GM19035 (cell line): Measurements from ENCODE around the gene NRG3.
"Not testable (repeated sequence)": the region's sequence is repeated elsewhere in the genome, so short reads cannot be mapped to it uniquely, and the experiment has no call there.

Source experiments
- ATAC-seq: cut with Tn5 transposase; IDR thresholded peaks from one replicate; pipeline ENCODE4 v1.9.1; 2021; ENCODE audit not compliant: unreplicated experiment

The NRG3 gene

DNA sequence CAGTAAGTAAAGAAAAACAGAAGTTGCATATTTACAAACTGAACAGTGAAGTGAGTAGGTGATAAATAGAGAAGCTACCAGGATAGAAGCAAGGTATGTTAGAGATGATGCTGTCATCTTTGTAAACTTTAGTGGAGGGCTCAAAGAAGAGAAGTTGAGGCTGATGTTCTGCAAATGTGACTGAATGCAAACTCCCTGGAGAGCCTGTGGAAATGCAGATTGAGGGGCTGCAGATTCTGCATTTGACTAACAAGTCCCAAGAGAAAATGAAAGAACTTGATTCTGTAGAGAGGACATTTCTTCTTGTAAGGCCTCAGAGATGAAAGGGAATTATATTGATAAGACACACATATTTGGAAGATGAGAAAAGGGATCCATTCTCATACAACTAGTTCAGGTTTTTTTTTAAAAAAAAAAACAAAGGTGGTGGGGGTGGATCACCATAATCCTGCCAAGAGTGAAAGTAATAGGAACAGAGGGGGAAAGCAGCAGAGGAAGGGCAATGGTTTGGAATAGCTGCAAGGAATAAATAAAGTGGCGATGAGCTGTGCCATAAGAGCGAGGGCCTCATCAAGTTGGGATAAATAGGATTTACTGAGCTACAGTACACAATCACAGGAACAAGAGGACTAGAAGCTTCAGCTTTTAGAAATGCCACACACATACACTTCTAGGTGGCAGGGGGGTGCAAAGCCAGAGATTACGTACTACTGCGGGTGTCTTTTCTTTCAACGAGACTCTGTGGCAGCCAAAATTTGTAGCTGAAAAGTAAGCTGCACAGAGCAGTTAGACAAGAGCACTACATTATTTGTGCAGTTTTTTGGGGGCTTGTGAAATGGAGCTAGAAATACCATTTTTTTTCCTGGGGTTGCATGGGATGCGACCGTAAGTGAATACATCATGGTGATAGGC is 778.5 kb downstream of the NRG3 start:
- no peak for ATAC-seq

DNA sequence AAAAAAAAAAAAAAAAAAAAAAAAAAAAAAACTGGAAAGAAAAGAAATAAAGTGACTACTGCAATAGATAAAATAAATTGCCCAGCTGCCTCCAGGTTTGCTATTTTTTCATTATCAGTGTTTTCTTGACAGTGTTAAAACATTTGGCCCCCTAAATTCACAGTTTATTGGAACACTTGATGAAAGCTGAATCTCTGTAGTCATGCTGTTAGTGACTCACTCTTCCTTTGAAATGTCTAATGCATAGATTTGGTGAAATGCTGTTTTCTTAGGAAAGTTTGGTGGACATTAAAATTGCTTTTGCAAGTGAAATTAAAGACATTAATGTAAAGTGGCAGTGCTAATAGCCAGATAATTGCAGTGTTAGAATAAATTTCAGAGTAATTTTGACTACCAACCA is 785.2 kb downstream of the NRG3 start:
- ATAC-seq: no peak

DNA sequence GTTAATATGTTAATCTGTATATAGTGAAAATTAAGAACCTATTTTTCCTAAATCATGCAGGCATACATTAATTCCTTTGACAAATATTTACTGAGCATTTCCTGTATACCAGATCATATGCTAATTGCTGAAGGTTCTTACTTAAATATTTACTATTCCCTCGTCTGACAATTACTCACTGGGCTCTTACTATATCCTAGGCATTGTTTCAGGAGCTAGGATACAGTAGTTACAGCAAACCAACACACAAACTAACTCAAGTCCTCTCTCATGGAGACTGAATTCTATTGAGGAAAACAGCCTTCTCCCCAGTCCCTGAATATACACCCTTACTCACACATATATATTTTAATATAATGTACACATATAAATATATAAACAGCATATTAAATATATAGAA is 786.0 kb downstream of the NRG3 start:
- no peak for ATAC-seq

DNA sequence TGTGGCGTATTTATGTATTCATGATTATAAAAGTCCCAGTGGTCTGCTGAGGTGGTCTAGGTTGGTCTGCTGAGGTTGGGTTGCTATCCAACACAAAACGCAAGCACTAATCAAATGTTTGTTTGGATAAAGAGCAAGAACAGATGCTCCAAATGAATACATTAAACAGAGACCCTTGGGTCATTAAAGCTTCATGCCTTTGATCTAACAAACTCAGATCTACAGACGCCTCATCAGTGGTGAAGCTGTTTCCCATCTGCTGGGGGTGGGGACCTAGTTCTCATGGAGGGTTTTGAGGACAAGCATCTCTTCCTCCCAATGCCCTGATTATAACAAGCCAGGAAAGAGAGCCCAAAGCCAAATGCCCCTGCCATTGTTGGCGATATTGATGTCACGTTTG is 786.7 kb downstream of the NRG3 start:
- ATAC-seq: no peak

DNA sequence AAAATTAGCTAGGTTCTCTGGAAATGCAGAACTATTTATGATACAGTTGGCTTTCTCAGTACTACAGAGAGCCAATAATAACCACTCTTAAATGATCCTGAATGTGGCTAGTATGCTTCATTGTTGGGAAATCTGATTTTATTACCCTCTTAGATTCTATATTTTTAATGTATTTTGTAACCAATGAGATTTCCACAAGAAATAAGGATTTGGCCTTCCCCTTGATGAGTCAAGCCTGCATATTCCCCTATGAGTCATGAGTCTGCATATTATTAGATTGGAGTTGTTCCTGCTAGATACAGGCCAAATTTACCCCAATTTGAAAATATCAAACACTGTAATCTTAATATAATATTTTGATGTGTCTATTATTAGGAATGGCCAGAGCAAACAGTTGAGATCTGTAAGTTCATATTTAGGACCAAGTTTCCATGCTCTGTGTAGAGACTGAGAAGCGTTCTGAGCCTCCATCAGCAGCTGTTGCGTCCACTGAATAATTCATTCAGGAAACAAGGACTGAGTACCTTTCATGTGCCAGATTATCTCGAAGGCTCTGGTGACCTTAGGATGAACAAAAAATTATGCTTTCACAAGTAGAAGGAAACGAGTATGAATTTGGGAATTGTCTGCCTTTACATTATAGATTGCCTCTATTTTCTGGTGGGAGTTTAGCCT is 793.4 kb downstream of the NRG3 start:
- no peak for ATAC-seq

DNA sequence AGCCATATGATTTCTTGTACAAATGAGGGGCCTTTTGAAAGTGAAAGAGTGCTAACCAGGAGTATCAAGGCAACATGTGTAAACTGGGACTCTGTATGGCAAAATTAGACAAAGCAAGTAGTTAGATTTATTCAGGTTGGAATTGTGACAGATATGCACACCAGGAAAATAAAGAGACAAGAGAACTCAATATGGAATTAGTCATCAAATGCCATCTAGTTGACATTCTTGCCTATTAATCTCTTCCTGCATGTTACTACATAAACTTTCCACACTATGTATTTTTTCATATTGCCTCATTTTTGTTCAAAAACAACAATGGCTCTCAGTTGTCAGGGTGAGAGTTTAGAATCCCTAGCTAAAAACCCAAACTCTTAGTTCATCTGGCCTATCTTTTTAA is 799.0 kb downstream of the NRG3 start:
- no peak for ATAC-seq

DNA sequence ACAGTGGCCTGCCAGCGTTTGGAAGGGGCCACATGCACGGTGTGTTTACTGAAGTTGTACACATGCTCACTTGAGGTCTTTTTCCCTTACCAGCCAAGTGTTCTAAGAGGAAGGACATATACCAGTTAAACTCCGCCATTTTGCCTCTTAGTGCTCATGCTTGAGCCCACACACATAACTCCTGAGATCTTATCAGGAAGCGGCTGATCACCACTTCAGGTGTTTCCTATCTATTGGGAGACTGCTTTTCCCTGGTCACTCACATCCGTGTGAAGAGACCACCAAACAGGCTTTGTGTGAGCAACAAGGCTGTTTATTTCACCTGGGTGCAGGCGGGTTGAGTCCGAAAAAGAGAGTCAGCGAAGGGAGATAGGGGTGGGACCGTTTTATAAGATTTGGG is 802.9 kb downstream of the NRG3 start:
- ATAC-seq: not testable (repeated sequence)

DNA sequence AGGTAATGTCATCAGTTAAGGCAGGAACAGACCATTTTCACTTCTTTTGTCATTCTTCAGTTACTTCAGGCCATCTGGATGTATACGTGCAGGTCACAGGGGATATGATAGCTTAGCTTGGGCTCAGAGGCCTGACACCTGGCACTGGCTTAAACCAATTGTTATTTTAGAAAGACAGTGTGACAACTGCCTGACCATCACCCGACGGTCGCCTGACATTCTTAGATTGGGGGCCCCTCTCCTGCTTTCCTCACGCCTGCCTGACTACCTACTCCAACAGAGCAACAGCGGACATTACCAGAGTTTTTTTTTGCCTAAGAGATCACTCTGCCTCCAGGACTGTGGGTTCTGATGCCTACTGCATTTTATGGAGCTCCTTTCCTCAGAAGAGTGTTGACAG is 803.5 kb downstream of the NRG3 start:
- not testable (repeated sequence) for ATAC-seq

DNA sequence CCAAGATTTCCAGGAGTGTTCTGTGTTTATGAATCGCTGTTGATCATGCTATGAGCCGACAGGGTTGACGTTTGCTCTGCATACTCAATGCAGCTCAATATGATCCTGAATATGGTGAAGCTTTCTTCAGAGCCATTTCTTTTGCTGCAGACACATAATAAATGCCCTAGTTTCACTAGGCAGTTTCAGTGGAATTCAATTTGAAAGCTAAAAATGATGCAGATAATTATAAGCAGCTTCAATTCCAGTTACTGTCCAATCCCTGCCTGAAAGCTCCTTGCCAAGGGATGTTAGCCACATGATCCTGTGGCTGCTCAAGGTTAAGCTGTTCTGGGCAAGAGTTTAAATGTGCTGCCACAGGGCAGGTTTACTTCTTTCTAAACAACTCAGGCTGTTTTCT is 805.6 kb downstream of the NRG3 start:
- no peak for ATAC-seq

DNA sequence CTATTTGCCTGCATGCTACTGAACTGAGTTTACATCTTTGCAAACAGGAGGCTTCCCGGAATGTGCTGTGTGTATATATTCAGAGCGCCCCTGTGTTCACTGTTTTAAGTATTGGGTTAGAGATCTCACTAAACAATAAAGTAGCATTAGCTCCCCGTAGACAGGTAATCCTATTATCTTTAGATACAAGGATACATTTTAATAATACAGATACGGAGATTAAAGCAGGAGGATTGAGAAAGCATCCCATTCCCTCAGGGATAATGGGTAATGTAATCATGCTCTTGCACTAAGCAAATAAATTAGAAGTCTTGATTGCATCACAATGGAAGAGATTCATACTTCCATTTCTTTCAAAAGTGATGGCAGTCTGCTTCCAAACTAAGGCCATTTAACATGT is 809.0 kb downstream of the NRG3 start:
- ATAC-seq: no peak

DNA sequence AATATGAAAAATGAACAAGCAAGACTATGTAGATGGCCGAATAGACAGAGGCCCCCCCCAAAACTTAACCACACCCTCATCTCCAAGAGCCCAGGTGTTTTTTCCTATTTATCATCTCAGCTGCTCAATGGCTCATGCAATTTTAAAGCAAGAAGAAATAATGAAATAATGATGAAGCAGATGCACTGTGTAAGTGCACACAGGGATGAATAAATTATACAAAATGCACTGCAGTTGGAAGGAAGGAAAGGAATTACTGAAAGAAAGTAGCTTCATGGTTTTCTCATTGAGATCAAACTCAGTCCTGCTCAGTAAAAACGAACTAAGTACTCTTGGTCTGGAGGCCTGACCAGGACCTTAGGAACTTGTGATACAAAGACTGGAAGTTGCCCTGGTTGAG is 810.1 kb downstream of the NRG3 start:
- no peak for ATAC-seq

DNA sequence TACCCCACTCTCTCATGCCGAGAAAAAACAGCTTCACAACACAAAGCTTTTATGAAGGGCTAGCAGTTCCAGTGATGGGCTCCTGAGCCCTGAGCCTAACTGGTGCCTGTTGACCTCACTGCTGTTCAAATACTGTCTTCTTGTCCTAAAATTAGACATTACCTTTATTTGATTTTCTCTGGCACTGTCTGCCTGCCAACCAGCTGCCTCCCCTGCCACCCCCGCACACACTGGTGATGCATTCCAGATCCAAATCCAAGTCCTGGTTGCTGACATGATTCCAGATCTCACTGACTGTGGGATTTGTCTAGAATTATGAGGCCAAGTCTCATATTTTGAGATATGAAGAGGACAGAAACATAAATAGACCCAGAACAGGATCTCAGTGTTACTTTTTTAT is 816.2 kb downstream of the NRG3 start:
- no peak for ATAC-seq

DNA sequence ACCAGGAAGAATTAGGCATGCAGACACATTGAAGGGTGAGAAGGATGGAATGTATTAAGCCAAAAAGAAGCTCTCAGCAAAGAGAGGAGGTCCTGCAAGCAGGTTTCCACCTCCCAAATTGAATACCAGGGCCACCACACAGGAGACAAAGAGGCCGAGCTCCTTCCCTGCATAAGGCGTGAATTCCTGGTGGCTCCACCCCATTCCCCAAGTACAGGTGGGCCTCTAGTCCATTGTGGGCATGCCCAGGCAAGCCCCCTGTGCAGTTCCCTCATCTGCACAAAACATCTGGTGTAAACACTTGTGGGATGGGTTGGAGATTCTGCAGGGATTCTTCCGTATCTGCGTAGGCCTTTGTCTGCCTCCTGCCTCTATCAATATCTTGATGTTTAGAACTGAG is 817.5 kb downstream of the NRG3 start:
- no peak for ATAC-seq

DNA sequence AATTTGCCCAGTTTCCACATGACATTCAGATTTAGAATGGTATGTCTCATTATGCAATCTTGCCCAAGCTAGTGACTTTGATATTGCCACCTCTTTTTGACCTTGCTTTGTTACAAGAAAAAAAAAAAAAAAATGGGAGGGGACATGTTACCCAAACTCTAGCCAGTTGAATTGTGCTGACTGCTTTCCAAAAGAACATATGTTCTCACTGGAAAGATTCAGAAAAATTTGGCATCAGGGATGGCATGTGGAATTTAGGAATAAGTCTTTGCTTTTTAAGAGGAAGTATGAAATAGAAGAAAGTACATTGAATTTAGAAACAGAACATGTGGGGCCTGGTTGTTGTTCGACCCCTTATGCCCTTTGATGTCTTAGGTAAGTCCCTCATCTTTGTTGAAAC is 846.8 kb downstream of the NRG3 start:
- ATAC-seq: no peak

DNA sequence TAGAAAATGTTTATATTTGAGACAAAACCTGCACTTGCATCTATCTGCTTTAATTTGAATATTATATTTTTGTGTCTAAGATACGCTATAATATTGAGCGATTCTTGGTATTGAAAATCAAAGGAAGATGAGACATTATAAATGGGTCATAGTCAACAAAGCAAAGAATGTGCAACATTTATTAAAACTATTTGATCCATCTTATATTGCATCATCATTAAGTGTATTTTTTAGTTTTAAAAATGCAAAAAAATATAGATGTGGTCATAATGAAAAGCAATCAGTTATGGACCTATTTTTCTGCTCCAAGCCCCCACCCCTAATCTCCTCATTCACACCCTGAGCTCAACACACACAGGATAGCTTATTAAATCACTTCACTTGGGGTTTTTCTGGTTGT is 847.3 kb downstream of the NRG3 start:
- ATAC-seq: no peak

DNA sequence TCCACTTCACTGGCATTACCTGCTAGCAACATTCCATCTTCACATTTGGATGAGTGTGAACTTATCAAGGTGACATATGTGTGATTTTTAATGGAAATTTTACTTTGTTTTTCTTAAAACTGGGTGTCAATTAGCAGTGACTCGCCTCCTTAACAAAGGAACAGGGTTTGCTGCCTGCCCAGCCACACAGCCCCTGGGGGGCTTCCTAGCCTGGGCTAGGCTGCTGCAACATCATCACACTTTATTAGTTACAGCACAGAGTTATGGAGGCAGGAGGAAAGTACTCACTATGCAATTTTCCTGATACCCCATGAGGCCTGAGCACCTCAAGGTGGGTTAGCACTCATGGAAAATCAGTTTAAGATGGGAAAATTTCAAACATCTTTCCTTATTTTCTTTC is 861.3 kb downstream of the NRG3 start:
- ATAC-seq: no peak

DNA sequence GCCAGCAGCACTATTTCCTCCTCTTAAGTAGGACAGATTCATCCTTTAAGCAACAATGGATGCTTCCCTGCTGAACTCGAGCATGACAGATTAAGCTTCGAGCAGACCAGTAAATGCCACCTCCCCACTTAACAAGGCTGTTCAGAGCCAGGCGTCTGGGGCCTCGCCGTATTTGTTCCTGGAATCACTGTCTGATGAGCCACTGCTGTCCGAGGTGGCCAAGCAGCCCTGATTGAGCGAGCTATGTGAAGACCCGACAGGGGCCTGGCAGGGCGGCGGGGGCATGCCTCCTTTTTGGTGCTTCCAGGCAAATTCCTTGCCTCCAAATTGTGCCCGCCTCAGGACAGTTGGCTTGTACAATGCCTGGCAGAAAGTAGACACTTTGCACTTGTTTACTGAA is 862.6 kb downstream of the NRG3 start:
- ATAC-seq: no peak

DNA sequence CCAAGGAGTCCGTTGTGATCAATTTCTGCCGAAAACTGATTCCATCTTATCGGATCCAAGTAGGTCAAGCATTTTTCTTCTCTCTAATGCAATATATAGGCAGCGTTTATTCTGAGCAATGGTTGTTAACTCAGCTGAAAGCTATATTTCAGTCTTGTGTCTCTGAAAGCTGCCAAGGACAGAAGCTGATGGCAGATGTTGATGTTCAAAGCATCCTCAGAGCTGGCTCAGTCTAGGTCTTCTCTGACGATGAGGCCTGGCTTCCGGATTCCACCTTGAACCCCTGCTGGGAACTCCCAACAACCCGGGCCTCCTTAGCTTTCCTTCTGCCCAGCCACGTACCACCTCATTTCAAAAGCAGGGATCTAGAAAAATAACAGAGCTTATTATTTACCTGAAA is 863.6 kb downstream of the NRG3 start:
- ATAC-seq: no peak

DNA sequence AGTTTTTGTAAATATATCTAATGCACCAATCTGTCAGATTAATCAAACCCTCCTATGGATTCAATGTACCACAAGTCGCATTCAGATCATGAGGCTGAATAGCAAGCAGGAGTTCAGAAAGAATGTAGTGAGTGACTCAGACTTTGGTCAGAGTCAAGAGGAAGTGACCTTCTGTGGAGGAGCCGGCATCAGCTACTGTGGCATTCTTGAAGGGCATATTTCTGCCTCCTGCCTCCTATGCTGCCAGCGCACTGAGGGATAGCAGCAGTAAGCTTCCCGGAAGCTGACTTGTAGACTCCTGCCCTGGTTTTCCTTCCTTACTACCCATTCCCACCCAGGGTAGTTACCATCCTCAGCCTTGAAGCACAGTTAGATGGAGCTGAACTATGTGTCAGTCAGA is 867.5 kb downstream of the NRG3 start:
- ATAC-seq: no peak

DNA sequence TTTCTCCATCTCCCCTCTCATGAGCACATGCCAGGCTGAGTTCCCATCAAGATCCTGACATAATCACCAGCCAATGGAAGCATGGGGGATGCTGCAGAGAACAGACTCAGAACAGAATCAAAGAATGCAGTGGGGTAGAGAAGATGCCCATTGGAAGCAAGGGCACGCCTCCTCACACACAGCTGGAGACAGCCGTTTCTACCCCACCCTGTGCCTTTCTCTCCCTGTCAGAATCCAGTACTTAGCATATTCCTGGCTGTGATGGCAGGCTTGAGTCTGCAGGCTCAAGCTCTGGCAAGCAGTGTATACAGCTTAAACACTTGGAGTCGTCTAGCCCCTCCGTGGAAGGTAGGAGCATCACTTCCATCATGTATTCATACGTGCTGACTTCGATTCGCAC is 867.9 kb downstream of the NRG3 start:
- no peak for ATAC-seq

DNA sequence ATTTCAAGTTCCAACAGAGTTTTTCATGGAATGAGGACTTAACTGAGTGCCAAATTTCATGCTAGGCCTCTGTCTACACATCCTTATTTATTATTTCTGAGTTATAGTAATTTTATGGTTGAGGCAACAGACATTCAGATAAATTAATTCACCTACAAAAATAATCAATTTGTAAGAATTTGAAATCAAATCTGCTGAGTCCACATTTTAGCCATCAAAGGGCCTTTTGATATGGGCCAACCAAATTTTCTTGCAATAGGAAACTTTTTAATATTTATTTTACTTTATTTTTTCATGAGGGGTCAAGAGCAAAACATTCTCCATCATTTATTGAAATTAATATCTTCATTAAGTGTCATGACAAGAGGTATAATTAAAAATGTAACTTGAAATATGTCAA is 875.5 kb downstream of the NRG3 start:
- ATAC-seq: no peak

DNA sequence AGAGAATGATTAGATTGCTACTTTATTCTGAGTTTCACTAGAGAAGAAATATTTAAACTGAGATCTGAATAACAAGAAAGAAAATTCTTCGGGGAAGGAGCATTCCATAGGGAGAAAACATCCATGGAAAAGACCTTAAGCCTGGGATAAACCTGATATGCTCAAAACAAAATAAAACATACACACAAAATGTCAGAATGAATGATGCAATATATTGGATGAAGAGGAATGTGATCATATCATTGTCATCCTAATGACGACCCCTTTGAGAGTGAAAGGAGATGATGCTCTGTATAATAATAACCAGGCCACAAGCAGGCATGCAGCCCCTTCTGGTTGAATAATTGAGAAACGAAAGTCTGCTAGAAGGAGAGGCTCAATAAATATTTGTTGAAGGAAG is 882.4 kb downstream of the NRG3 start:
- no peak for ATAC-seq

DNA sequence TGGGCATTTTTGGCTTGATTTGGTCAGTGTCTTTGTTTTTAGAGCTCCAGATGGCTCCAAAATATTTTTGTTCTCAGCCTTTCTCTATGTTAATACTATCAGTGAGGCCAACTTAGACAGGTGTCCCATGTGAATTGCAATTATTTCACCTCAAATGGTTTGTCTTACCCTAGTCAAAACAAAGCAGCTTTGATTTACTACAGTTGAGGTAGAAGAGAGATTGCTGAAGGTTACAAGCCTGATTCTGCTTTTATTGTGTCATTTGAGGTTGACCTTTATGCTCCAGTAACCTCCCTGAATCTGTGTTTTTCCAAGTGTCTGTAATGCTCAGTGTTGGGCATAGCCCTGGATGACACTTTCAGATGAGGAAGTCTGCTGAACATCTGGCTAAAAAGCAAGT is 882.9 kb downstream of the NRG3 start:
- no peak for ATAC-seq
